ENCODE results near the gene CD8A.
"Not testable (repeated sequence)": the region's sequence is repeated elsewhere in the genome, so short reads cannot be mapped to it uniquely, and the experiment has no call there.

- not testable (repeated sequence) for TF ChIP-seq CTCF (conservative IDR thresholded peaks at IDR 0.05); EZH2 (IDR thresholded peaks at IDR 0.05; ENCODE audit: low read depth)
These were observed 55.8 kb downstream of the CD8A start for GRCh38 chr2:86734896-86735295.

Measured in PC-9 (cell line).